Measurements from ENCODE around the gene UVRAG.

UVRAG gene

DNA sequence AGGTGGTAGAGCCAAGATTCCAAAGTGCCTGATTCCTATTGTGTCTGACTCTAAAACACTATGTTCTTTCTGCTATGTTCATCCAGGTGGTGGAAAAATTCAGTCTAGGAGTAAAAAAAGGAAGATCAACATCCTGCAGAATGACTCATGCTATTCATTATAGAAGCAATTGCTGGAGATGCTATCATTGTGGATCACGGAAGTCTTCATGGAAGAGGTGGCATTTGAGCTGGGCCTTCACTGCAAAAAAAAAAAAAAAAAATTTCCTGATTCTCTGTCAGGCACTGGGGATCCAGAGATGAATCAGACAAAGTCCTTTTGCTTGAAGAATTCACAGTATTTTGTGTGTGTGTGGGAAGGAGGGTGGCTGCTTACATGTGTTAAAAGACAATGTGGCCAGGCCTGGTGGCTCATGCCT, 1.4 kb upstream of the UVRAG start:
- no peak overlapping the region for H3K27ac ChIP-seq
- peak overlapping the region; percentile 83 for H3K4me3 ChIP-seq (ENCODE audit: low read depth, low read length)
- no peak overlapping the region for H2AFZ ChIP-seq
- no peaks in the 10 kb centered on the region for H3K27me3 ChIP-seq (ENCODE audit: control insufficient read depth, insufficient read depth, low read length)
- TF ChIP-seq, protein P1, sequence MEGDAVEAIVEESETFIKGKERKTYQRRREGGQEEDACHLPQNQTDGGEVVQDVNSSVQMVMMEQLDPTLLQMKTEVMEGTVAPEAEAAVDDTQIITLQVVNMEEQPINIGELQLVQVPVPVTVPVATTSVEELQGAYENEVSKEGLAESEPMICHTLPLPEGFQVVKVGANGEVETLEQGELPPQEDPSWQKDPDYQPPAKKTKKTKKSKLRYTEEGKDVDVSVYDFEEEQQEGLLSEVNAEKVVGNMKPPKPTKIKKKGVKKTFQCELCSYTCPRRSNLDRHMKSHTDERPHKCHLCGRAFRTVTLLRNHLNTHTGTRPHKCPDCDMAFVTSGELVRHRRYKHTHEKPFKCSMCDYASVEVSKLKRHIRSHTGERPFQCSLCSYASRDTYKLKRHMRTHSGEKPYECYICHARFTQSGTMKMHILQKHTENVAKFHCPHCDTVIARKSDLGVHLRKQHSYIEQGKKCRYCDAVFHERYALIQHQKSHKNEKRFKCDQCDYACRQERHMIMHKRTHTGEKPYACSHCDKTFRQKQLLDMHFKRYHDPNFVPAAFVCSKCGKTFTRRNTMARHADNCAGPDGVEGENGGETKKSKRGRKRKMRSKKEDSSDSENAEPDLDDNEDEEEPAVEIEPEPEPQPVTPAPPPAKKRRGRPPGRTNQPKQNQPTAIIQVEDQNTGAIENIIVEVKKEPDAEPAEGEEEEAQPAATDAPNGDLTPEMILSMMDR (IDR thresholded peaks at IDR 0.05) = no peak
- peak overlapping the region; percentile 89 for H3K4me2 ChIP-seq (ENCODE audit: low read length)
- H3K79me2 ChIP-seq = peaks cover 19% of the 10 kb centered on the region
- H3K9ac ChIP-seq = no peak overlapping the region
- no peaks in the 10 kb centered on the region for H3K36me3 ChIP-seq (ENCODE audit: control insufficient read depth, insufficient read depth, low read length)
- no peaks in the 10 kb centered on the region for H3K9me3 ChIP-seq (ENCODE audit: control insufficient read depth, low read length)
- peaks cover 10% of the 10 kb centered on the region for H3K4me1 ChIP-seq

DNA sequence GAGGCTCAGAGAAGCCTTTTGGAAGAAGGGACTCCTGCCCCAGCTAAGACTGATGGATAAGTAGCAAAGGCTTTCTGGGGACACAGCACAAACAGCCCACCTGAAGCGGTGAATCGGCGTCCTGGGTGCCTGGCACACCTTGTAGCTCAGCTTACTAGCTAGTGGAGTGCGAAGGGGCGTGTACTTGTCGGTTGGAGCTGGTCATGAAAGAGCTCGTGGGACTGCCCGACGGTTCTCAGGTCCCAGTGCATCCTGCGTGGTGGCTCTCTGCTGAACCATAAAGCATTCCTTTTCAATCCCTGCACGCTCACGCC, 690 bp upstream of the UVRAG start:
- H3K4me3 ChIP-seq (ENCODE audit: low read depth, low read length) = peak overlapping the region; percentile 83
- peaks cover 10% of the 10 kb centered on the region for H3K4me1 ChIP-seq
- H3K9ac ChIP-seq = no peak overlapping the region
- H3K4me2 ChIP-seq (ENCODE audit: low read length) = peak overlapping the region; percentile 89
- peaks cover 23% of the 10 kb centered on the region for H3K79me2 ChIP-seq
- no peaks in the 10 kb centered on the region for H3K36me3 ChIP-seq (ENCODE audit: control insufficient read depth, insufficient read depth, low read length)
- H3K9me3 ChIP-seq (ENCODE audit: control insufficient read depth, low read length) = no peaks in the 10 kb centered on the region
- H3K27me3 ChIP-seq (ENCODE audit: control insufficient read depth, insufficient read depth, low read length) = no peaks in the 10 kb centered on the region
- peak overlapping the region; percentile 96 for H2AFZ ChIP-seq
- TF ChIP-seq, protein P1 (IDR thresholded peaks at IDR 0.05) = no peak
- H3K27ac ChIP-seq = peak overlapping the region; percentile 77

DNA sequence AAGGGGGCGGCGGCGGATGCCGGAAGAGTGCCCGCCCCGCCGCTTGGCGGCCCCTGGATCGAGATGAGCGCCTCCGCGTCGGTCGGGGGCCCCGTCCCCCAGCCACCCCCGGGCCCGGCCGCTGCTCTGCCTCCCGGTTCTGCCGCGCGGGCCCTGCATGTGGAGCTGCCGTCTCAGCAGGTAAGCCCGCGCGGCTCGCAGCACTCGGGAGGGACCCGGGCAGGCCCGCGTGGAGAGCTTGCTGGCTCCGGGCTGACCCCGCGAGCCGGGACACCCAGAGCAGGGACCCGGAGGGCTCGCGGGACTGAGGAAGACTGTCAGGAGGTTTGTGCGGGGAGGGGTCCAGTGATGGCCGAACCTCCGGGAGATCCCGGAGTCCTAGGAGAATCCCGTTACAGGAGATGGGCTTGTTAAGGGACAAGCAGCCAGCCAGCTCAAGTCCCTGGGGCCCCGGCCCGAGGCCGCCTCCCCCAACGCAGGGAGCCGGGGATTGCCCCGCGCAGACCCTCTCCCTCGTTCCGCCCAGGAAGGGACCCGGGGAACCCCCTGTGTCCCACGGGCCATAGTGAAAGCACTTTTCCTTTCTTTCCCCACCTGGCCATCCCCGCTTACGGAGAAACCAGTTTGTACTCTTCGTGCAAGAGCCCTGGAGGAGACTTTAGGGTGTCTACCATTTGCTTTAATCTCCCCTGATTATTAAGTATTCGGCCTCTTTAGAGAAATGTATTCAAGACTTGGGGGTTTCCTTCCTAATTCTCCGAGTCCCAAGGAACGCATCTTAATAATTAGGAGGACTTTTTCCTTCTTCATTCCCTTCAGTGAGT, 547 bp downstream of the UVRAG start:
- H3K4me2 ChIP-seq (ENCODE audit: low read length) = peak overlapping the region; percentile 55
- peak overlapping the region; percentile 87 for H2AFZ ChIP-seq
- peak overlapping the region; percentile 83 for H3K4me3 ChIP-seq (ENCODE audit: low read depth, low read length)
- peak overlapping the region; percentile 87 for H3K9ac ChIP-seq
- H3K4me1 ChIP-seq = peaks cover 10% of the 10 kb centered on the region
- peaks cover 32% of the 10 kb centered on the region for H3K79me2 ChIP-seq
- H3K27ac ChIP-seq = peak overlapping the region; percentile 77
- no peaks in the 10 kb centered on the region for H3K9me3 ChIP-seq (ENCODE audit: control insufficient read depth, low read length)
- TF ChIP-seq, protein P1 (IDR thresholded peaks at IDR 0.05) = no peak
- H3K27me3 ChIP-seq (ENCODE audit: control insufficient read depth, insufficient read depth, low read length) = no peaks in the 10 kb centered on the region
- H3K36me3 ChIP-seq (ENCODE audit: control insufficient read depth, insufficient read depth, low read length) = no peaks in the 10 kb centered on the region

DNA sequence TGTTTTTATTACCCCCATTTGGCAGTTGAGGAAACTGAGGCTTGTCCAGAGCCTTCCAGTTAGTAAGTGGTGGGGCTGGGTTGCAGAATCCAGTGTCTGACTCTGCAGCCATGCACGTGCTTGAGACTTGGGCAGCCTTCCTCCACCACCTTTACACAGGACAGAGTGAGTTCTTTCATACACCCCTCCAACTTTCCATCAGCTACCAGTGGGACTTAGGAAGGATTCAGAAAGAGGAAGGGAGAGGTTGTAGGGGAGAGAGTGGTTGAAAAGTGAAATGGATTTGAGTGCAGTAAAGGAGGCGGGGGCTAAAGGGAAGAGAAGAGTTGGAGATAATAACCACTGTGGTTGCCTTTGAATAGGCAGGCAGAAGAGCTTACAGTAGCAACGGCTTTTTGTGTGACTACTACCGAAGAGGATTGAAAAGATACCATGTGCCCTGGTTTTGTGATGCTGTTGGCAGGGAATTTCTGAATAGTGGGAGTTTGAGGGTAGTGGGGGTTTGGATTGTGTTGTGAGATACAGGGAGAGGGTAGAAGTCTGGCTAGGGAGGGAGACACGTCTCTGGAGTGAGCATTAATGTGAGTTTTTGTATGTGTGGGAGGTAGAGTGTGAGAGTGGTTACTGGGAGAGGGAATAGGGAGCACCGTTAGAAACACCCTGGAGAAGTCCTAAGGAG, 1.7 kb downstream of the UVRAG start:
- no peaks in the 10 kb centered on the region for H3K27me3 ChIP-seq (ENCODE audit: control insufficient read depth, insufficient read depth, low read length)
- TF ChIP-seq, protein P1 (IDR thresholded peaks at IDR 0.05) = no peak
- H3K9ac ChIP-seq = no peak overlapping the region
- H3K4me2 ChIP-seq (ENCODE audit: low read length) = peak overlapping the region; percentile 55
- H3K9me3 ChIP-seq (ENCODE audit: control insufficient read depth, low read length) = no peaks in the 10 kb centered on the region
- peaks cover 10% of the 10 kb centered on the region for H3K4me1 ChIP-seq
- no peak overlapping the region for H3K27ac ChIP-seq
- H3K36me3 ChIP-seq (ENCODE audit: control insufficient read depth, insufficient read depth, low read length) = no peaks in the 10 kb centered on the region
- H2AFZ ChIP-seq = no peak overlapping the region
- H3K79me2 ChIP-seq = peaks cover 35% of the 10 kb centered on the region
- peak overlapping the region; percentile 83 for H3K4me3 ChIP-seq (ENCODE audit: low read depth, low read length)

Data from parathyroid adenoma (tissue), 2 donors.